Stimulated activated CD4-positive, alpha-beta T cell treated with anti-CD3 and anti-CD28 coated beads, Interleukin-4, amount 100 ng/mL, for 1 hour (primary cell): Measurements from ENCODE around the gene ASB15.

ENCODE experiments used
- DNase-seq: peaks from one replicate; pipeline ENCODE4 v3.0.0-alpha.2; 2020

ASB15 gene

DNA sequence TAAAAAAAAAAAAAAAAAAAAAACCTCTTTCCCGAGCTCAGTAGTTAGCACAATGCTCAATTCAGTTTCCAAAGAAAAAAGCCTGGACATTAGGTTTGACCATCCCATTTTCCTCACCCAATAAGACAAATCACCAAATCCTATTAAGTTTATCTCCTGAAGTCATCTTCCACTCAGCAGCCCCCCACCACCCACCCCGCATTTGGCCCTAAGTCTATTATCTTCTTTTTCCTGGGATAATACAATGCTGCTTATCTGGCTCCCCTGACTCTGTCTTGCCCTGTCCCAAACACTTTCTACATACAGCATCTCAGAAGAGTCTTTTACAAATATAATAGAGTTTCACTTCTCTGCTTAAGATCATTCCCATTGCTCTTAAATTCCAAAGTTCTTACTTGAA lies 36.3 kb downstream of the ASB15 start:
- DNase-seq = no peak

- DNase-seq = no peak
Measured at GRCh38 chr7:123639631-123640030, 38.0 kb downstream of the ASB15 start.

DNA sequence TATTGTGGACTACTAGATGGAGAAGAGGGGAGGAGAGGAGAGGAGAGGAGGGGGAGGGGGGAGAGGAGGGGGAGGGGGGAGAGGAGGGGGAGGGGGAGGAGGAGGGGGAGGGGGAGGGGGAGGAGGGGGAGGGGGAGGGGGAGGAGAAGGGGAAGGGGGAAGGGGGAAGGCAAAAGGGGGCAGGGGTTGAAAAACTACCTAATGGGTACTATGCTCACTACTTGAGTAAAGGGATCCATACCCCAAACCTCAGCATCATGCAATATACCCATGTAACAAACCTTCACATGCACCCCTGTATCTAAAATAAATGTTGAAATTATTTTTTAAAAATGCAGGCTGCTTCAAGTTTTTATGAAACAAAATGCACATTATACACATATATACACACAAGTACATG lies 39.0 kb downstream of the ASB15 start:
- no peak for DNase-seq

DNA sequence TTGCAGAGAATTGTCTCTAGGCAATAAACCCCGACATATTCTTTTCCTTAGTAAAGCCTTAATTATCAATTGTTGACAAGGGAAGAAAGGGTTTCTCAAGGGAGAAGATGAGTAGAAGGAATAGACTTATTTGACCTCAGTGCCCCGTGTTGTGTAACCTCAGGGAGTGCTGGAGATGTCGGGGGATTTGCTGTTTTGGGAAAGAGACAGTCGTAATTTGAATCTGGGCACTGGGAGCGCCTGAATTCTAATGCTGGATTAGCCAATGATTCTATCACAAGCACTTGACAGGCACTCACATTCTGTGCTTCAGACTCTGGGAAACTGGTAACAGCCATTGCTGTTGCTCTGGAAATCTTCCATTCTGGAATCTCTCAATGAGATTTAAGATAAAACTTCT lies 40.3 kb downstream of the ASB15 start:
- DNase-seq = no peak

DNA sequence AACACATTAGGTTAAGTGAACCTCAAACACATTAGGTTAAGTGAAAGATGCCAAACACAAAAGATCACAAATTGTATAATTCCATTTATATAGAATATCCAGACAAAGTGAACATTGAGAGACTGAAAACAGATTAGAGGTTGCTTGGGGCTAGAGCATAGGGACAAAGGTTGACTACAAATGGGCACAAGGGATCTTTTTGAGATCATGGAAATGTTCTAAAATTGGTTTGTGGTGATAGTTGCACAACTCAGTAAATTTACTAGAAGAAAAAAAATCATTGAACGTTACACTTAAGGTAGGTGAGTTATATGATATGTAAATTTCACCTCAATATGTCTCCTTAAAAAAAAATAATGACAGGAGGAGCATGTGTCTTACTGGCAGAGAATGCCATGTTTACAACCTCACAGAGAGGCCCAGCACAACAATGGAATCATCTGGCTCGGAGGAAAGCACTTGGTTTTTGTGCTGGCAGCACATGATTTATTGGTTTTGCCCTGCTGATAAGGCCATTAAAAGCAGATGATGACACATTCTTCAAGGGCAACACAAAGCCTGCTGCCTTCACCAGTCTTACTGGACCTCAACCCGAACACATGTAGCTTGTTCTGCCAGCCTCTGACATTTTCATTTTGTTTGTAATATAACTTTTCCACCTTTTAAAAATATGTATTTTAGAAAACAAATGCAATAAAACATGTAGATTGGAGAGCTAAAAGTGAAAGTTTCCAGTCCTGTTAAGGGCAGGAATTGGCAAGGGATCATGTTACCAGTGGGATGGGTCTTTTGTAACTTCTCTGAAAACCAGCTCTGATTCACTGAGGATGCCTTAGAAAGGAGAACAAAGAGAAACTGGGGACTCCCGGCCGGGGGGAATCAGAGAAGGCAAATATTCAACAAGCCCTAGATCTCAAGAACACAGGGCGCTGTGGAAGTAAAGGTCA lies 42.1 kb downstream of the ASB15 start:
- DNase-seq = no peak

- DNase-seq = no peak
Measured at GRCh38 chr7:123645516-123645915, 43.9 kb downstream of the ASB15 start.

DNA sequence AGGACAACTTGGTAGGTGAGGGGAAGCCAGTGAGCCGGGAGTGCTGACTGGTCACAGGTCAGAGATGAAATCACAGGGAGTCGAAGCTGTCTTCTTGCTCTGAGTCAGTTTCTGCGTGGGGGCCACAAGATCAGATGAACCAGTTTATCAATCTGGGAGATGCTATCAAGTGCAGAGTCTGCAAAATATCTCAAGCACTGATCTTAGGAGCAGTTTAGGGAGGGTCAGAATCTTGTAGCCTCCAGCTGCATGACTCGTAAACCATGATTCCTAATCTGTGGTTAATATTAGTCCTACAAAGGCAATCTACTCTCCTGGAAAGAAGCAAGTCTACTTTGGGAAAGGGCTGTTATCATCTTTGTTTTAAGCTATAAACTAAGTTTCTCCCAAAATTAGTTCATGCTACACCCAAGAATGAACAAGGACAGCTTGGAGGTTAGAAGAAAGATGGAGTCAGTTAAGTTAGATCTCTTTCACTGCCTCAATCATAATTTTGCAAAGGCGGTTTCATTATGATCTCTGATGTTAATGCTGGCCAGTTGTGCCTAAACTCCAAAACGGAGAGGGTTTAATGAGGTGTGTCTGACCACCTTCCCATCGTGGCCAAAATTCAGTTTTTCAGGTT lies 45.6 kb downstream of the ASB15 start:
- DNase-seq = no peak

- DNase-seq = no peak
Measured at GRCh38 chr7:123649964-123650363, 48.3 kb downstream of the ASB15 start.

GRCh38 chr7:123650595-123650994 lies 49.0 kb downstream of the ASB15 start:
- no peak for DNase-seq

- DNase-seq = no peak
Measured at GRCh38 chr7:123652406-123652805, 50.8 kb downstream of the ASB15 start.

- no peak for DNase-seq
Measured at GRCh38 chr7:123653162-123653561, 51.5 kb downstream of the ASB15 start.

DNA sequence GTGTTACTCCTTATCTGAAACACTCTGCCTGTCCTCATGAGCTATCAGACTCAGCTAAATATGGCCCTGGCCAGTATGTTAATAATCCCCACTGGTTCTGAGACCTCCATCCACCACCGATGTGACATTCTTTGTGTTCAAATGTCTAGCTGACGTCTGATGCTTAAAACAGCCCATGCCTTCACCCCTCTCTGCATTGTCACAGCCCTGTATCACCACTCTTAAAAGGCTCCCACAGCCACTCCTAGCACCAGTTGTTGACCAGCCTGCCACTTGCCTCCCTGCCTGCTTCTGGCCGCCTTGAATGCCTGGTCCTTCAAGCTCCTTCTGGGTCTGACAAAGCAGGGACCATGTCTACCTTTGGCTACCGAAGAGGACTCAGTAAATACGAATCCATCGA lies 54.0 kb downstream of the ASB15 start, which contains the start of gene LMOD2:
LMOD2 (plus strand) TSS at position 253 of the 400 bp plus-strand sequence; CDS start at position 351, 98 bp downstream.
- no peak for DNase-seq

- no peak for DNase-seq
Measured at GRCh38 chr7:123656544-123657303, 55.1 kb downstream of the ASB15 start.

DNA sequence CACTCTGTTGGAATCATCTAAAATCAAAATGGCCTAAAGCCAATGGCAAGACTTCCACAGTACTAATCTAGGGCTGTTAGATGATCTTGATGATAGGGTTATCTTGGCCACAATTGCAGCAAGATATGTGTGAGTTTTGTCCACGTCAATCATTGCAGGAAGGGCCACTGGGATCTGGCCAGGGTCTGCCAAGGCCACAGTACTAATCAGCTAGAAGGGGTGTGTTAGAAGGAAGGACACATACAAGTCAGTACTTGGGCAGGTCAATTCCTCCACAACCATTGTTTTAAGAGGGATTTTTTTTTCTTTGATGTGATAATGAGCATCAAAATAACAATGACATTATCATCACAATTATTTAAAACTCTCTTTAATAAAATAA lies 55.7 kb downstream of the ASB15 start:
- no peak for DNase-seq

DNA sequence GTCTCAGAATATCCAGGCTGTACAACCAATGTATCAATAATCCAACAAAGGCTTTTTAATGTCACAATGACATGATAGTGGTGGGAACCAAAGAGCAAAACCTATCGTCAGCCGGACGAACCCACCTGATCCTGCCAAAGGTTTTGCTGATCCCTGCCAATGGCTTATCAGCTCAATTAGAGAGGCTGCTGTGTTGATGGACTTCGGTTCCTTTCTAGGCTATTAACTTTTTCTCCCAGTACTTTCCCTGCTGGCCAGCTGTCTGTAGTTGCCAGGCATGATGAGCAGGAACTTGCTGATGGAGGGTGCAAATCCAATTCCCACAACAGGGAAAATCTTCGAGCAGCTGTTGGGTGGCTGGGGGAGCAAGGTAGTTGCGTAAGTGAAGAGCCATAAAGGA lies 56.4 kb downstream of the ASB15 start:
- DNase-seq = no peak

GRCh38 chr7:123660514-123661354 lies 59.1 kb downstream of the ASB15 start:
- no peak for DNase-seq

DNA sequence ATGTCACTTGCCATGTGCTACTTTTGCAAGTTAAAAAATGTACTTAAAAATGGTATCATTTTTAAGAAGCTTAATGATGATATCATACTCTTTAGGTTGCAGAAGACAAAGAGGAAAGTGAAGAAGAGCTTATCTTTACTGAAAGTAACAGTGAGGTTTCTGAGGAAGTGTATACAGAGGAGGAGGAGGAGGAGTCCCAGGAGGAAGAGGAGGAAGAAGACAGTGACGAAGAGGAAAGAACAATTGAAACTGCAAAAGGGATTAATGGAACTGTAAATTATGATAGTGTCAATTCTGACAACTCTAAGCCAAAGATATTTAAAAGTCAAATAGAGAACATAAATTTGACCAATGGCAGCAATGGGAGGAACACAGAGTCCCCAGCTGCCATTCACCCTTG lies 60.1 kb downstream of the ASB15 start:
- DNase-seq = no peak

- DNase-seq = no peak
Measured at GRCh38 chr7:123662293-123662692, 60.7 kb downstream of the ASB15 start.

- no peak for DNase-seq
Measured at GRCh38 chr7:123662755-123663154, 61.1 kb downstream of the ASB15 start.

GRCh38 chr7:123663200-123663599 lies 61.6 kb downstream of the ASB15 start:
- DNase-seq = no peak

GRCh38 chr7:123665157-123665556 lies 63.5 kb downstream of the ASB15 start:
- no peak for DNase-seq

DNA sequence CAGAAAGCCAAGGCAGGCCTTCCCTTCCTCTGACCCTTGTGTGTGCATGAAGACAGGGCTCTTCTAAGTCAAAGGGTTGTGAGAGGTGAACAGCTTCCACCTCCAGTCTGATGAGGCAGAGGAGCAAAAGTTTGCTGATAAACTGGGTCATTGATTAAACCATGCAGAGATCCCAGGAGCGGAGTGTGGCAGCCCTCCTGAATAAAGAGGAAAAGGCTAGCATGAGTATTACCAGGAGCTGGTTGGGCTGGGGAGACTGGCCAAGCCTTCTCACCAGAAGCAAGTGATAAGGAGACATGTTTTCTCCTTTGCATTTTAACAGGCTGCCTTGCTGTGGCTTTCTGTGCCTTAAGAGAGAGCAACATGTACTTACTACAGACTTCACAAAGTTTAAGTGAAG lies 64.3 kb downstream of the ASB15 start:
- no peak for DNase-seq

- no peak for DNase-seq
Measured at GRCh38 chr7:123666492-123666891, 64.9 kb downstream of the ASB15 start.
